CD4-positive, alpha-beta T cell treated with Interleukin-4 for 4 hours (primary cell): ENCODE measurements around the gene PKHD1.
"Not testable (repeated sequence)": the region's sequence is repeated elsewhere in the genome, so short reads cannot be mapped to it uniquely, and the experiment has no call there.

ENCODE experiments used
- DNase-seq: peaks from one replicate; pipeline ENCODE4 v3.0.0-alpha.2; 2020

Gene PKHD1

DNA sequence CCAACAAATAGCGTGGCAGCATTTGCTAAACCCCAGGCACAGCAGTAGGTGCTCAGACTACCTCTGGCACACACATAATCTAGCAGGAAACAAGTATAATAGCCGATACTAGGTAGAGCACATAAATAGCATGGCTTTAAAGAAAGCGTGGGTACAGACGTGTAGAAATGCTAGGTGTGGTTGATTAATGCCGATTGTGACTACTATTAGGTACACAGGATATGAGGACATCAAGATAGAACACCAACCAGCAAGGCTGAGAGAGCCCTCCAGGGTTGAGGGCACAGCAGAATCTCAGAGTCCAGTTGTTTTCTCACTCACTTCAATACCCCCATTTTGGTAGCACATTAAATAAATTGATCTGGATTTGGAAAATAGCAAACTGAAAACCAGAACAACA, 100.5 kb downstream of the PKHD1 start:
- DNase-seq, result no peak

GRCh38 chr6:51983564-51983963, 103.8 kb downstream of the PKHD1 start:
- DNase-seq, result no peak

DNA sequence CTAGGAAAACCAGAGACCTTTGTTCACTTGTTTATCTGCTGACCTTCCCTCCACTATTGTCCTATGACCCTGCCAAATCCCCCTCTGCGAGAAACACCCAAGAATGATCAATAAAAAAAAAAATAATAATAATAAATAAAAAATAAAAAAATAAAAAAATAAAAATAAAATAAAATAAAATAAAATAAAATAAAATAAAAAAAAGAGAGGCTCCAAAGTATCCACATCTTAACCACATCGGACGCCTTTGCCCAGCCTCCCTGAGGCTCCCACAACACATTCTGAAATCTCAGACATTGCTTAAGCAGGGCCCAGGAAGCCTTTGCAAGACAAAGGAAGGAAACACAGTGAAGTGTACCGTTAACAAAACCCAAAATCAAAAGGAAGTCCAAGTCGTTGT, 104.7 kb downstream of the PKHD1 start:
- not testable (repeated sequence) for DNase-seq

- DNase-seq, result no peak
Measured at GRCh38 chr6:51976374-51976773, 111.0 kb downstream of the PKHD1 start.

GRCh38 chr6:51972659-51973058, 114.8 kb downstream of the PKHD1 start:
- no peak for DNase-seq

DNA sequence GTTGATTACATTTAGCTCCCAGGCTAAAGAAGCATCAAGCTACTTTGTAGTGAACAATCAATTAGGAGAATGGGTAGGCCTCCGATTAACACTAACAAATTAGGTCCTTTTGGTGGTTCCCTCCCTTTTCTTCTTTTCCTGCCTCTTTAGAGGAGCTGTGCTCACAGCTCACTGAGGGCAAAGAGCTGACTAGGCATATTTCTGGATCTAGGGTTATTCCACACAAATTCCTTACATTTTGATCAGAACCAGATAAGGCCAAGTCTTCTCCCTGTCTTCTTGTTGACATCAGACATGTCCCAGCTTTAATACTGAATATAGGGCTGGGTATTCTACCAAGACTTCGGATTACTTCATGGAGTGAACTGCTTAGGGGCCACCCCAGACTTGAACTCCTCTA, 119.1 kb downstream of the PKHD1 start:
- no peak for DNase-seq

DNA sequence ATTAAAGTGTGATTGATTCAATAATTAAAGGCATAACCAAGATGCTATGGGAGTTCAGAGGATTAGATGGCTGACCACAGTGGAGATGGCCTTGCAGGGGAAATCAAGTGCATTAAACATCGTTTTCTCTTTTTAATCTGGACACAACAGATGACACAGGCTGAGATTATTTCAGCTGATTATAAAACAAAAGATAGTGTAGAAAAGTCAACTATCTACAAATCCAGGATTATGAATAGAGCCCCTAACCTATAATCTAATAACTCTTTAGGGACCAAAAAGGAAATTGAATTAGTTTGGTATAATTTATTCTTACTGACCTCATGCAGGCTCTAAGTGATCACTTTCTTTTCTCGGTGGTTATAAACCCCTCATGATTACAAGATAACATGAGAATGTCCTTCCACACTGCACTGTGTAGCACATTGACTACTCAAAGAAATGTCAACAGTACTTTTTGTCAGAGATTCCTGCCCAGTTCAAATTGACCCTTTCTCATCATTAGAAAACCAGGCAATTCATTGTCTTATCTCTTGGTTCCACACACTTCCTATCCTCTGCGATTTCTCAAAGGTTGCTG, 122.1 kb downstream of the PKHD1 start:
- no peak for DNase-seq

- DNase-seq, result no peak
Measured at GRCh38 chr6:51963980-51964379, 123.4 kb downstream of the PKHD1 start.

DNA sequence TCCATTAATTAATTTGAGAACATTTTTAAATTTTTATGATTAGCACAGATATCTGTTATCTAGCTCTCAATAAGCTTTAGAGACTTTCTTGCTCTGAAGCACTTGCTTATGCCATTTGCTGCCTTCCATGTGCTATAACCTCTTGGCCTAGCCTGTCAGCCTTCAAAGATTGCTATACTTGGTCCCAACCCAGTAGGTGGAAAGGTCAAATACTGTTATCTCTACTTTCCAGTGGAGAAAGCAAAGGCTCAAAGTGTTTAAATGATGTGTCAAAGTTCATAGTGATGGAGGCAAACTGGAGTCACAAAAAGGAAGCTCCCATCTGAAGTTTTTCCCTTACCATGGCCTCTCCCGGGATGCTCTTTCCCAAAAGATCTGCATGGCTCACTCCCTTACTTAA, 125.1 kb downstream of the PKHD1 start:
- DNase-seq, result no peak

DNA sequence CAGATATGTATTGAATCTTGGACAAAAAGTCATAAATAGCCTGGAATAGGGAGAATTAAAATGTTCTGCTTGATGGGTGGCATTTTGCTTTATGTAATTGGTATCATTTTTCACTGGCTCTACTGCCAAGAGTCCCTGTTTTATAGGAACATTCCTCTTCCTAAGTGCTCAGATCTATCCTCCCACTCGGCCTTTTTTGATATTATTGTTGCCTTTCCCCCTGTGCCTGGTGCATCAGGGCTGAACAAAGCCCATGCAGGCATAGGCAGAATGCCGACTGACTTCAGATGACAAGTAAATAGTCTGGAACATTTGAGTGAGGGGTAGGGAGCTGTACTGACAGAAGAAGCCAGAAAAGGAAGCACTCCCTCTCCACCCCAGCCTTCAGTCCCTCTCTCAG, 127.0 kb downstream of the PKHD1 start:
- no peak for DNase-seq

- peak; percentile 5 for DNase-seq
Measured at GRCh38 chr6:51959744-51960383, 127.5 kb downstream of the PKHD1 start.

- no peak for DNase-seq
Measured at GRCh38 chr6:51954681-51955080, 132.7 kb downstream of the PKHD1 start.

GRCh38 chr6:51953246-51953645, 134.2 kb downstream of the PKHD1 start:
- no peak for DNase-seq

DNA sequence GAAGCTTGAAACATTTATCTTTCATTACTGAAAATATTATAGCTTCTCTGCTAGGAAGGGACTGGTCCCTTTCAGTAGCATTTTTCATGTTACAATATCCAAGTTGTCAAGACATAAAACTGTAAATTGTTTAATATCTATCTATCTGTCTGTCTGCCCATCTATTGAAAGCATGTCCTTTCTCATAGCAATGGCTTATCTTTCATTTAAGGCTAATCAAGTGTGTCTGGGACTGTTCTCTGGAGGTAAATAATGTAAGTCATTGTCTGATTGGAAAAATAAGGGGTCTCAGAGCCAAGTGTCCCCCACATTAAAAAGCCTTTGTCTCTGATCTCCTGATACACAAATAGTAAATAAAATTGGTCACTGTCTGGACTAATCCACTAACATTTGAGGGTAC, 135.5 kb downstream of the PKHD1 start:
- DNase-seq, result no peak

- DNase-seq, result no peak
Measured at GRCh38 chr6:51949526-51949925, 137.9 kb downstream of the PKHD1 start.

DNA sequence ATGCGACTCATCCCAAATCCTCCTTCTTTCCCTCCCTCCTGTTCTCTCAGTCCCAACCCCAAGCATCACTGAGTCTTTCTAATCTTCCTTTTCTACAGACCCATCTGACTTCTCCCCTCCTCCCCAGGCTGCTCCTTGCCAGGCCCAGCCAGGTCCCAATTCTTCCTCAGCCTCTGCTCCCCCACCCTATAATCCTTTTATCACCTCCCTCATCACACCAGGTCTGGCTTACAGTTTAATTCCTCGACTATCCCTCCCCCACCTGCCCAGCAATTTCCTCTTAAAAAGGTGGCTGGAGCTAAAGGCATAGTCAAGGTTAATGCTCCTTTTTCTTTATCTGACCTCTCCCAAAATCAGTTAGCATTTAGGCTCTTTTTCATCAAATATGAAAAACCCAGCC, 147.7 kb downstream of the PKHD1 start:
- DNase-seq, result not testable (repeated sequence)

GRCh38 chr6:51936531-51937290, 150.7 kb downstream of the PKHD1 start:
- DNase-seq, result no peak

DNA sequence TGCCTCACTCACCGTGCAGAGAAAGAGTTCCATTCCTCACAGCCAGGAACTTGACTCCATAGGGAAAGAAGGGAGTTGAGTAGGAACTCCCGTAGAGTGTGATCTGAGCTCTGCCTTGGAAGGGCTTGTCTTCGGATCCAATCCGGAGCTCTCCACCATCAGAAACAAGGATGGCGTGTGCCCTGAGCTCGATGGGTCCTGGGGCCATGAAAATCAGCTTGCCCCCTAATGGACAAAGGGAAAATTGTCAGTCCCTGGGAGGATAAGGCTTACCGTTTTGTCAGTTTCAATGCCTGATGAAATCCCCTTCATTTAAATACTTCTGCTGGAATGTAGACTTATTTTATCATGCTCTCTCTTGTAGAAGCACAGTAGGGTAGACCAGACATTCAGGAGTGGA, 153.3 kb downstream of the PKHD1 start:
- DNase-seq, result no peak

DNA sequence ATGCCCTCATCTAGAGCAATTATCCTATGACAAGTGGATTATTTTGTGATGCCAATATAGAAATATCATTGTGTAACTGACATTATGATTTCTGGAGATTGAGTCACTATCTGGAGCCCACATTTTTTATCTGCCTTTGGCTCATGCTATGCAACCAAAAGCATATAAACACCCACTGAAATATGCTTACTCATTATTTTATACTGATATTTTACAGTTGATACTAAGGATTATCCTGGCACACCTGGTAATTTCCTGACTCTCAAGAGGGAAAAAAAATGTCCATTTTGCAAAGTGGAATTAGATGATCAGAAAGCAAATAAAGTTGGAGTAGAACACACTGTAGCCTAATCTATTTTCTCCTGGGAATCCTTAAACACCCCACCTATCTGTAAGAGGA, 154.5 kb downstream of the PKHD1 start:
- no peak for DNase-seq

DNA sequence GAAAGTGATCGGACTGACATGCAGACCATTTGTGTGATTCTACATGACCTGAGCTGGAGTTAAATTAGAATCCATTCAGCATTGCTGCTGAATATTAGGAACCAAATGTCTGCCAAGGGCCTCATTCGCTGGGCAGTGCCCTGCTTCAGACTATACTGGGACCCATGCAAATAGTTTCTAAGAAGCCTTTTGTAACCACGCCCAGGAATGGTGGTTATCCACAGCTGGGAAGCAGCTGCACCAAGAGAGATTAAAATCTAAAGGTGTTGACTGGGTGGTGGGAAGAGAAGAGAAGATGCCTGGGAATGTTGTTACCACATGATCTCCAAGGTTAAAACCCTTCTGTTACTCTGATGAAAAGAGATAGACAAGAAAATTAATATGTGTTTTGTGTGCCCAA, 156.8 kb downstream of the PKHD1 start:
- no peak for DNase-seq

GRCh38 chr6:51929934-51930574, 157.4 kb downstream of the PKHD1 start:
- no peak for DNase-seq

GRCh38 chr6:51928320-51928719, 159.1 kb downstream of the PKHD1 start:
- no peak for DNase-seq

DNA sequence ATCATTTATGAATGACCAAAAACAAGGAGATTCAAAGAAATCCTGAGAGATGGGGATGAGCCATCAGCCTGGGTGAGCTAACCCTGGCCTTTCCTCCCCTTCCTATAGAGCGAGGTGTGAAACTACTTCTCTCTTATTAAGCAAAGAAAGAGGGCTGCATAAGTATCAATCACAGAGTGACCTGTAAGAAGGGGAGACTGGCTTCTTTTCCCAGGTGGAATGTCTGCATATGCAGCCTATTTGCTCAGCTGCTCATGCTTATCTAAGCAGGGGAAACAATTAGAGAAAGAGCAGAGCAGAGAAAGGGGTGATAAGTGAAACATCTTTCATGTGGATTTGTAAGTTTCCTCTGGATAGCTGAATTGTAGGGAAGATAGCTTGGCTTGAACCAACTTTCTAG, 160.0 kb downstream of the PKHD1 start:
- DNase-seq, result no peak

DNA sequence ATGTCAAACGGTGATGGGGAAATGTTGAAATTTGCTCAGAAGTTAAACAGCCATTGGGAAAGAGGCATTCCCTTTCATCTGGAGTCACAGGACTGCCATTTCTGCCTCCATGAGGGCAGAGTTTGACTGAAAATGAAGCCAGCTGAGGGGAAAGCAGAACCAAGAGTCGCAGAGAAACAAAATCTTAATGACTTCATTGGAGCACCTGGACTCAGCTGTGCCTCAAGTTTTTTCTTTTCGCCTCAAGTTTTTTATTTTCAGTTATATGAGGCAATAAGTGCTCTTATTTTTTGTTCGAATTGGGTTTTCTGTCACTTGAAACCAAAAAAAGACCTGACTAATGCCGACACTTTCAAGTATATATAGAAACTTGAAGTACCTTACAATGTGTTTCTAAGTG, 161.3 kb downstream of the PKHD1 start:
- no peak for DNase-seq
